ENCODE results near the gene GOLGA5. TPM values are rescaled to one million over a fixed set of nuclear protein-coding genes. Genes with fewer than 3 reads are reported as not detected.
"Not testable (repeated sequence)": the region's sequence is repeated elsewhere in the genome, so short reads cannot be mapped to it uniquely, and the experiment has no call there.

GOLGA5 gene
- total and polyA plus RNA-seq, 2 of the 13 experiments (the other 11 are each of a cell fraction or from before 2014, with no cell fraction given) = 31.0 to 40.0 TPM

- H2AFZ ChIP-seq (ENCODE audit: low read length); H3K9me3 ChIP-seq (ENCODE audit: low read length); H3K9ac ChIP-seq (ENCODE audit: insufficient read depth, low read depth, low read length); H3K4me2 ChIP-seq (ENCODE audit: low read depth, low read length); H3K79me2 ChIP-seq (ENCODE audit: insufficient read depth, low read length); H3K4me3 ChIP-seq (replicated peaks in 1 of 3; ENCODE audit: insufficient read depth in 1 of 3, low read depth in 2 of 3, low read length in 3 of 3); CTCF ChIA-PET (ENCODE audit: low intra/inter-chr PET ratio, low total read pairs); BruUV-seq (replicated peaks); DNase-seq (ENCODE audit: low spot score); H3K27ac ChIP-seq (ENCODE audit: extremely low read length, insufficient read depth, low read length); in situ Hi-C loops (cut with HindIII; ENCODE audit: extremely low pct_ligation_motif_present, low pct_unique_long_range_greater_than_20kb); H4K20me1 ChIP-seq (ENCODE audit: insufficient read depth, low read length); intact Hi-C loops (cut with micrococcal nuclease; ENCODE audit: unreplicated experiment); H3K36me3 ChIP-seq (replicated peaks in 1 of 2; ENCODE audit: control insufficient read depth in 1 of 2, insufficient read depth in 2 of 2, low read length in 2 of 2): not testable (repeated sequence)
- Histone ChIP-seq H3K4me1 (ENCODE audit: insufficient read depth, low read length) (0 out of 2 replicates have a peak, but pooled peaks cover 14% of the 10 kb centered on the region), H3K27me3 (ENCODE audit: control insufficient read depth in 1 of 2, insufficient read depth in 2 of 2, low read length in 2 of 2) (peaks cover 0 to 18% of the 10 kb centered on the region in 2 experiments; a peak in 1 of 5 replicates)
- peak; percentile 70 for ATAC-seq
- peak; percentile 23 for FAIRE-seq
- WGBS (ENCODE audit: low lambda C conversion rate) = 34% methylated on average over 2 of the region's 5 CpGs
- POLR2A ChIA-PET = interaction anchor here (1.1 kb wide), 1 partner anchor 15 kb away, joined by 4 read pairs; the partner anchor contains the start of gene LGMN
- peak; percentile 79 for TF ChIP-seq THAP11 (CRISPR knock-in tag; IDR thresholded peaks at IDR 0.05)
- TF ChIP-seq ZNF143 (CRISPR knock-in tag; IDR thresholded peaks at IDR 0.05) = peak; percentile 50; the same call in 1 of the 2 replicates
Measured at GRCh38 chr14:92763666-92764631, 30.2 kb upstream of the GOLGA5 start.

- H3K27ac ChIP-seq (ENCODE audit: extremely low read length, insufficient read depth, low read length); FAIRE-seq; H3K9me3 ChIP-seq (ENCODE audit: low read length); H3K79me2 ChIP-seq (ENCODE audit: insufficient read depth, low read length); H3K4me2 ChIP-seq (ENCODE audit: low read depth, low read length); H3K27me3 ChIP-seq (ENCODE audit: control insufficient read depth in 1 of 2, insufficient read depth in 2 of 2, low read length in 2 of 2); H4K20me1 ChIP-seq (ENCODE audit: insufficient read depth, low read length); CTCF ChIA-PET (ENCODE audit: low intra/inter-chr PET ratio, low total read pairs); BruUV-seq (replicated peaks); DNase-seq (ENCODE audit: low spot score); H3K4me1 ChIP-seq (ENCODE audit: insufficient read depth, low read length); H3K36me3 ChIP-seq (replicated peaks in 1 of 2; ENCODE audit: control insufficient read depth in 1 of 2, insufficient read depth in 2 of 2, low read length in 2 of 2); in situ Hi-C loops (cut with HindIII; ENCODE audit: extremely low pct_ligation_motif_present, low pct_unique_long_range_greater_than_20kb); H3K4me3 ChIP-seq (replicated peaks in 1 of 3; ENCODE audit: insufficient read depth in 1 of 3, low read depth in 2 of 3, low read length in 3 of 3); POLR2A ChIA-PET; ATAC-seq; intact Hi-C loops (cut with micrococcal nuclease; ENCODE audit: unreplicated experiment); H3K9ac ChIP-seq (ENCODE audit: insufficient read depth, low read depth, low read length); H2AFZ ChIP-seq (ENCODE audit: low read length): not testable (repeated sequence)
- WGBS (ENCODE audit: low lambda C conversion rate) = 50% methylated on average over 1 of the region's 1 CpG
Measured at GRCh38 chr14:92768236-92768635, 25.9 kb upstream of the GOLGA5 start.

Measured in HepG2 (cell line).